ENCODE data around the gene CLDND2.

Gene CLDND2

GRCh38 chr19:51386882-51387520 lies 18.2 kb upstream of the CLDND2 start:
- Histone ChIP-seq H3K27ac (ENCODE audit: low read depth, low read length) (no peak overlapping the region), H3K4me3 (ENCODE audit: low read length) (no peak overlapping the region), H4K20me1 (ENCODE audit: control insufficient read depth, insufficient read depth, low read depth, low read length) (no peaks in the 10 kb centered on the region), H3K4me2 (ENCODE audit: low read length) (no peak overlapping the region), H3K79me2 (ENCODE audit: control insufficient read depth, low read length) (no peaks in the 10 kb centered on the region), H3K4me1 (ENCODE audit: control insufficient read depth, low read length) (peaks cover 13% of the 10 kb centered on the region), H3K27me3 (ENCODE audit: control insufficient read depth, low read length) (no peaks in the 10 kb centered on the region), H3F3A (ENCODE audit: control insufficient read depth, insufficient read depth) (no peaks in the 10 kb centered on the region; the same call in 1 of the 2 replicates), H3K36me3 (ENCODE audit: control insufficient read depth, low read length) (no peaks in the 10 kb centered on the region), H3K9me3 (ENCODE audit: control insufficient read depth, insufficient read depth, low read length) (no peaks in the 10 kb centered on the region), H3K9me2 (replicated peaks; ENCODE audit: control insufficient read depth, low read length) (no peaks in the 10 kb centered on the region)
- TF ChIP-seq CTCF (IDR thresholded peaks at IDR 0.05; ENCODE audit: low read depth, low read length, poor library complexity, severe bottlenecking) = no peak
- no peak for TF ChIP-seq EZH2phosphoT487 (IDR thresholded peaks at IDR 0.05; ENCODE audit: borderline replicate concordance, low read length)

GRCh38 chr19:51382004-51382403 lies 13.2 kb upstream of the CLDND2 start:
- Histone ChIP-seq H3K27ac (ENCODE audit: low read depth, low read length) (no peak overlapping the region), H3K4me2 (ENCODE audit: low read length) (no peak overlapping the region), H3K36me3 (ENCODE audit: control insufficient read depth, low read length) (no peaks in the 10 kb centered on the region), H3K27me3 (ENCODE audit: control insufficient read depth, low read length) (no peaks in the 10 kb centered on the region), H4K20me1 (ENCODE audit: control insufficient read depth, insufficient read depth, low read depth, low read length) (no peaks in the 10 kb centered on the region), H3K9me3 (ENCODE audit: control insufficient read depth, insufficient read depth, low read length) (peaks cover 3% of the 10 kb centered on the region; the same call in 1 of the 2 replicates), H3K4me3 (ENCODE audit: low read length) (no peak overlapping the region), H3K9me2 (replicated peaks; ENCODE audit: control insufficient read depth, low read length) (no peaks in the 10 kb centered on the region), H3F3A (ENCODE audit: control insufficient read depth, insufficient read depth) (no peaks in the 10 kb centered on the region), H3K4me1 (ENCODE audit: control insufficient read depth, low read length) (no peaks in the 10 kb centered on the region), H3K79me2 (ENCODE audit: control insufficient read depth, low read length) (no peaks in the 10 kb centered on the region)
- TF ChIP-seq EZH2phosphoT487 (IDR thresholded peaks at IDR 0.05; ENCODE audit: borderline replicate concordance, low read length) (no peak), CTCF (IDR thresholded peaks at IDR 0.05; ENCODE audit: low read depth, low read length, poor library complexity, severe bottlenecking) (no peak)

GRCh38 chr19:51380379-51380778 lies 11.6 kb upstream of the CLDND2 start:
- Histone ChIP-seq H3K4me3 (ENCODE audit: low read length) (no peak overlapping the region), H3K4me1 (ENCODE audit: control insufficient read depth, low read length) (no peaks in the 10 kb centered on the region), H3K36me3 (ENCODE audit: control insufficient read depth, low read length) (no peaks in the 10 kb centered on the region), H3F3A (ENCODE audit: control insufficient read depth, insufficient read depth) (no peaks in the 10 kb centered on the region), H3K9me2 (replicated peaks; ENCODE audit: control insufficient read depth, low read length) (no peaks in the 10 kb centered on the region), H3K9me3 (ENCODE audit: control insufficient read depth, insufficient read depth, low read length) (peaks cover 3% of the 10 kb centered on the region; the same call in 1 of the 2 replicates), H3K27me3 (ENCODE audit: control insufficient read depth, low read length) (no peaks in the 10 kb centered on the region), H3K27ac (ENCODE audit: low read depth, low read length) (no peak overlapping the region), H4K20me1 (ENCODE audit: control insufficient read depth, insufficient read depth, low read depth, low read length) (no peaks in the 10 kb centered on the region), H3K79me2 (ENCODE audit: control insufficient read depth, low read length) (no peaks in the 10 kb centered on the region), H3K4me2 (ENCODE audit: low read length) (no peak overlapping the region)
- TF ChIP-seq EZH2phosphoT487 (IDR thresholded peaks at IDR 0.05; ENCODE audit: borderline replicate concordance, low read length) (no peak), CTCF (IDR thresholded peaks at IDR 0.05; ENCODE audit: low read depth, low read length, poor library complexity, severe bottlenecking) (no peak)
